IMR-90 (cell line): ENCODE data around the gene SH2D4B. TPM values are rescaled to one million over a fixed set of nuclear protein-coding genes. Genes with fewer than 3 reads are reported as not detected.
A peak's percentile ranks its signal among the peaks of the same experiment; 100 is the strongest.

ENCODE experiments used
- ATAC-seq: fragments of 200-7000 bp; cut with Tn5 transposase; 2 replicates; pipeline ENCODE4 v1.9.1; 2020; ENCODE audit warnings: low read depth, mild to moderate bottlenecking, moderate library complexity
- BruUV-seq: library from RNA; stranded (reverse); fragments of 400-500 nt; replicated peaks from 2 replicates; lab custom pipeline; 2021; lab: Mats Ljungman, UMichigan
- CTCF ChIA-PET: fragments of 300-600 bp; formaldehyde crosslinking; extraction: SDS; loops from one replicate; lab custom pipeline; 2021; ENCODE audit warnings: antibody characterized with exemption; lab: Yijun Ruan, JAX
- POLR2A ChIA-PET: fragments of 300-600 bp; sonication (Branson Sonifier 250); formaldehyde crosslinking; loops from one replicate; lab custom pipeline; 2022; ENCODE audit warnings: antibody characterized with exemption; ENCODE audit not compliant: unreplicated experiment; lab: Charles Lee
- DNase-seq: peaks from one replicate; pipeline ENCODE4 v3.0.0; 2013
- H2AFZ ChIP-seq: replicated peaks from 2 replicates; pipeline ENCODE3; 2013; ENCODE audit warnings: low read length, mild to moderate bottlenecking; ENCODE audit not compliant: poor library complexity
- H2AK5ac ChIP-seq: 2 replicates; pipeline ENCODE4 v1.6.1; 2013; ENCODE audit warnings: low read depth, low read length, inconsistent platforms
- H2AK9ac ChIP-seq: replicated peaks from 2 replicates; pipeline ENCODE3; 2013; ENCODE audit warnings: mild to moderate bottlenecking, low read depth, low read length, moderate library complexity; ENCODE audit not compliant: poor library complexity
- H2BK120ac ChIP-seq: 2 replicates; pipeline ENCODE4 v1.6.1; 2013; ENCODE audit warnings: low read depth, low read length, inconsistent platforms
- H2BK15ac ChIP-seq: 3 replicates; pipeline ENCODE4 v1.6.1; 2013; ENCODE audit warnings: low read depth, low read length, inconsistent platforms
- H2BK20ac ChIP-seq: 2 replicates; pipeline ENCODE4 v1.6.1; 2013; ENCODE audit warnings: low read depth, mild to moderate bottlenecking, inconsistent platforms, low read length, moderate library complexity
- H2BK5ac ChIP-seq: 2 replicates; pipeline ENCODE4 v1.6.1; 2013; ENCODE audit warnings: mild to moderate bottlenecking, low read depth, low read length, inconsistent platforms; ENCODE audit not compliant: poor library complexity, severe bottlenecking
- H3K14ac ChIP-seq: replicated peaks from 2 replicates; pipeline ENCODE4 v1.6.1; 2013; ENCODE audit warnings: low read depth, low read length, inconsistent platforms
- H3K18ac ChIP-seq: 2 replicates; pipeline ENCODE4 v1.6.1; 2013; ENCODE audit warnings: low read depth, low read length, control low read depth
- H3K23ac ChIP-seq: 2 replicates; pipeline ENCODE4 v1.6.1; 2013; ENCODE audit warnings: low read depth, low read length, inconsistent platforms
- H3K27ac ChIP-seq: 2 replicates; pipeline ENCODE4 v1.5.1; 2013; ENCODE audit warnings: mild to moderate bottlenecking, control low read depth, low read length; ENCODE audit not compliant: insufficient read depth
- H3K27me3 ChIP-seq: 2 replicates; pipeline ENCODE4 v1.6.1; 2013; ENCODE audit warnings: low read length; ENCODE audit not compliant: control insufficient read depth, insufficient read depth
- H3K36me3 ChIP-seq: 2 replicates; pipeline ENCODE4 v1.6.1; 2013; ENCODE audit warnings: low read length, mixed read lengths; ENCODE audit not compliant: control insufficient read depth, insufficient read depth
- H3K4ac ChIP-seq: 2 replicates; pipeline ENCODE4 v1.6.1; 2013; ENCODE audit warnings: low read depth, low read length, inconsistent platforms
- H3K4me1 ChIP-seq: 2 replicates; pipeline ENCODE4 v1.6.1; 2013; ENCODE audit warnings: low read length, mixed read lengths; ENCODE audit not compliant: control insufficient read depth, insufficient read depth
- H3K4me2 ChIP-seq: 2 replicates; pipeline ENCODE4 v1.6.1; 2013; ENCODE audit warnings: low read depth, mild to moderate bottlenecking, control low read depth, low read length, moderate library complexity
- H3K4me3 ChIP-seq: 2 replicates; pipeline ENCODE4 v1.5.1; 2013; ENCODE audit warnings: low read depth, mild to moderate bottlenecking, control low read depth, low read length, moderate library complexity; ENCODE audit not compliant: insufficient read depth
- H3K56ac ChIP-seq: 2 replicates; pipeline ENCODE4 v1.6.1; 2013; ENCODE audit warnings: low read length, inconsistent platforms; ENCODE audit not compliant: insufficient read depth; ENCODE audit errors: extremely low read depth
- H3K79me1 ChIP-seq, 2 experiments: 2 replicates each; pipeline ENCODE4 v1.6.1; 2013; ENCODE audit warnings: low read length in 2 of 2, inconsistent platforms in 1 of 2, low read depth in 1 of 2
- H3K9ac ChIP-seq: 2 replicates; pipeline ENCODE4 v1.6.1; 2013; ENCODE audit warnings: low read depth, low read length, control low read depth
- H3K9me1 ChIP-seq: 2 replicates; pipeline ENCODE4 v1.6.1; 2013; ENCODE audit warnings: low read length, inconsistent platforms; ENCODE audit not compliant: insufficient read depth
- H3K9me3 ChIP-seq: 2 replicates; pipeline ENCODE4 v1.6.1; 2013; ENCODE audit warnings: low read length; ENCODE audit not compliant: control insufficient read depth, insufficient read depth
- H4K20me1 ChIP-seq: 2 replicates; pipeline ENCODE4 v1.6.1; 2013; ENCODE audit warnings: low read length, inconsistent platforms; ENCODE audit not compliant: insufficient read depth
- H4K5ac ChIP-seq: 2 replicates; pipeline ENCODE4 v1.6.1; 2013; ENCODE audit warnings: mild to moderate bottlenecking, low read depth, low read length, control low read depth
- H4K8ac ChIP-seq, 2 experiments: 2 replicates each; pipeline ENCODE4 v1.6.1; 2013; ENCODE audit warnings: low read depth in 2 of 2, low read length in 2 of 2, control low read depth in 1 of 2, inconsistent platforms in 1 of 2
- H4K91ac ChIP-seq: 2 replicates; pipeline ENCODE4 v1.6.1; 2013; ENCODE audit warnings: low read depth, low read length, inconsistent platforms; ENCODE audit not compliant: insufficient read depth
- BHLHE40 ChIP-seq: fragments of 150-350 bp; IDR thresholded peaks from 2 replicates; pipeline ENCODE4 v1.6.1; 2016; ENCODE audit warnings: mild to moderate bottlenecking, low read depth, low read length
- CEBPB ChIP-seq: IDR thresholded peaks from 2 replicates; pipeline ENCODE4 v1.6.1; 2012; ENCODE audit warnings: low read depth, low read length, improper control_type of control experiment
- CHD1 ChIP-seq: IDR thresholded peaks from 2 replicates; pipeline ENCODE4 v1.6.1; 2012; ENCODE audit warnings: low read depth, low read length, improper control_type of control experiment
- FOS ChIP-seq: fragments of 150-350 bp; IDR thresholded peaks from 2 replicates; pipeline ENCODE4 v1.6.1; 2016; ENCODE audit warnings: low read depth, low read length
- MAFK ChIP-seq: IDR thresholded peaks from 2 replicates; pipeline ENCODE4 v1.6.1; 2012; ENCODE audit warnings: low read depth, low read length, improper control_type of control experiment
- MAZ ChIP-seq: IDR thresholded peaks from 2 replicates; pipeline ENCODE4 v1.6.1; 2012; ENCODE audit warnings: low read depth, mild to moderate bottlenecking, low read length, improper control_type of control experiment, moderate library complexity, borderline replicate concordance
- MXI1 ChIP-seq: IDR thresholded peaks from 2 replicates; pipeline ENCODE4 v1.6.1; 2012; ENCODE audit warnings: low read depth, mild to moderate bottlenecking, low read length, moderate library complexity, borderline replicate concordance
- NFE2L2 ChIP-seq: fragments of 150-350 bp; IDR thresholded peaks from 2 replicates; pipeline ENCODE4 v1.6.1; 2016; ENCODE audit warnings: low read depth, mild to moderate bottlenecking, low read length
- POLR2A ChIP-seq: IDR thresholded peaks from 2 replicates; pipeline ENCODE4 v1.6.1; 2012; ENCODE audit warnings: mild to moderate bottlenecking, low read depth, low read length
- RAD21 ChIP-seq: IDR thresholded peaks from 2 replicates; pipeline ENCODE4 v1.6.1; 2012; ENCODE audit warnings: low read length, improper control_type of control experiment
- RCOR1 ChIP-seq: IDR thresholded peaks from 2 replicates; pipeline ENCODE4 v1.6.1; 2012; ENCODE audit warnings: mild to moderate bottlenecking, low read length, improper control_type of control experiment; ENCODE audit not compliant: insufficient replicate concordance
- RFX5 ChIP-seq: IDR thresholded peaks from 2 replicates; pipeline ENCODE4 v1.8.0; 2012; ENCODE audit warnings: low read depth, mild to moderate bottlenecking, low read length, moderate library complexity
- SMC3 ChIP-seq: fragments of 150-350 bp; IDR thresholded peaks from 2 replicates; pipeline ENCODE4 v1.6.1; 2016; ENCODE audit warnings: low read depth, mild to moderate bottlenecking, antibody characterized with exemption, low read length, moderate library complexity
- WGBS, 2 experiments: methylation state at CpG; one replicate each; pipeline versions ENCODE4 v1.1.5 to v1.1.7; 2013; ENCODE audit warnings: missing lambda C conversion rate in 2 of 2; ENCODE audit not compliant: insufficient read length in 1 of 2; ENCODE audit errors: extremely low coverage in 2 of 2; 5-methylcytosine and 5-hydroxymethylcytosine counted together
- dilution Hi-C: fragments of 300-500 bp; cut with HindIII; formaldehyde crosslinking; loops from one replicate; pipeline ENCODE4 v1.14.3; 2018; ENCODE audit warnings: low sequenced_read_pairs; ENCODE audit not compliant: unreplicated experiment
- in situ Hi-C: fragments of 300-500 bp; cut with MboI; formaldehyde crosslinking; loops from 3 replicates; pipeline ENCODE4 v1.14.3; 2019; ENCODE audit warnings: low sequenced_read_pairs, inconsistent platforms, mixed read lengths
- intact Hi-C: fragments of 100-400 bp; cut with micrococcal nuclease; formaldehyde crosslinking; loops from 2 replicates; pipeline ENCODE4 v1.10.0; 2022
- polyA plus RNA-seq, 3 experiments: library from polyadenylated mRNA; depleted of rRNA; stranded (reverse); fragments of >200 nt; gene quantifications; 2 replicates each; pipeline ENCODE4 v1.2.3, GENCODE V29; 2012; ENCODE audit warnings: low replicate concordance in 1 of 3
- total RNA-seq: library from RNA; depleted of rRNA; stranded (reverse); fragments of >200 nt; gene quantifications from 2 replicates; pipeline ENCODE4 v1.2.3, GENCODE V29; 2012
- TF ChIP-seq, protein P1 (sequence below): fragments of 150-350 bp; IDR thresholded peaks from 2 replicates; pipeline ENCODE4 v1.6.1; 2017; ENCODE audit warnings: mild to moderate bottlenecking, antibody characterized with exemption, low read length, low read depth
- TF ChIP-seq, protein P2 (sequence below): conservative IDR thresholded peaks from 2 replicates; pipeline ENCODE4 v1.5.1; 2012; ENCODE audit warnings: mild to moderate bottlenecking, low read depth, low read length, improper control_type of control experiment
- TF ChIP-seq, protein P3 (sequence below): fragments of 150-350 bp; IDR thresholded peaks from 2 replicates; pipeline ENCODE4 v1.6.1; 2016; ENCODE audit warnings: low read depth, mild to moderate bottlenecking, low read length, moderate library complexity, borderline replicate concordance

Gene SH2D4B
- total and polyA plus RNA-seq, 2 of the 4 experiments (the other 2 are of a cell fraction): not detected

DNA sequence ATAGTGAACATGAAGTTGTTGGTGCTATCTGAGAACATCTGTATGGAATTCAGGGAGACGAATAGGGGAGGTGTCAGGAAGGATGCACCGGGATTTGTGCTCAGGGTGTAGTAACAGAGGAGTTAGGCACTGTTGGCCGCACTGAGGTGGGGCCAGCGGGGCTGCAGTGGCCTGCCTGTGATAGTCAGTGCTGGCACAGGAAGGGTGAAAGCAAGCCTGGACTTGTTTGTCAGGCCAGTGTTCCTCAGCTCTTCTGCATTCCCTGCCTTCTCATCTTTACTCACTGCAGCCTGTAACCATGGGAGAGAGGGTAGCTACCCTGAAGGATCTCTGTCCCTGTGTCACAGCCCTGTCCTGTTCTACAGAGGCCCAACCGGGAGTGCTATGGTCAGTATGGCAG, 81.3 kb downstream of the SH2D4B start:
- POLR2A ChIA-PET: no interaction called here
- intact Hi-C loops (no loop called here), in situ Hi-C loops (no loop called here), dilution Hi-C loops (no loop called here)
- Histone ChIP-seq H3K4ac (no peak overlapping the region), H3K23ac (no peak overlapping the region), H2AFZ (peak overlapping the region; percentile 48), H3K79me1 (no peaks in the 10 kb centered on the region), H4K20me1 (no peaks in the 10 kb centered on the region), H3K4me2 (no peak overlapping the region), H3K4me3 (no peak overlapping the region), H2BK5ac (no peak overlapping the region), H2BK20ac (peak overlapping the region; percentile 10; the same call in 1 of the 2 replicates), H3K27me3 (no peaks in the 10 kb centered on the region), H3K56ac (no peak overlapping the region), H3K36me3 (no peaks in the 10 kb centered on the region), H3K18ac (peak overlapping the region; percentile 78; the same call in 1 of the 2 replicates), H3K27ac (no peak overlapping the region), H3K4me1 (no peaks in the 10 kb centered on the region), H2AK5ac (no peak overlapping the region), H4K8ac (no peak overlapping the region), H3K9ac (no peak overlapping the region), H2BK120ac (no peak overlapping the region), H3K9me1 (no peaks in the 10 kb centered on the region), H4K91ac (no peak overlapping the region), H2AK9ac (no peak overlapping the region), H3K9me3 (no peaks in the 10 kb centered on the region), H2BK15ac (no peak overlapping the region), H4K5ac (peak overlapping the region; percentile 56; the same call in 1 of the 2 replicates), H3K14ac (no peak overlapping the region)
- no TSS peak for BruUV-seq
- no peak for DNase-seq
- TF ChIP-seq, protein P1, sequence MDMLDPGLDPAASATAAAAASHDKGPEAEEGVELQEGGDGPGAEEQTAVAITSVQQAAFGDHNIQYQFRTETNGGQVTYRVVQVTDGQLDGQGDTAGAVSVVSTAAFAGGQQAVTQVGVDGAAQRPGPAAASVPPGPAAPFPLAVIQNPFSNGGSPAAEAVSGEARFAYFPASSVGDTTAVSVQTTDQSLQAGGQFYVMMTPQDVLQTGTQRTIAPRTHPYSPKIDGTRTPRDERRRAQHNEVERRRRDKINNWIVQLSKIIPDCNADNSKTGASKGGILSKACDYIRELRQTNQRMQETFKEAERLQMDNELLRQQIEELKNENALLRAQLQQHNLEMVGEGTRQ: no peak
- TF ChIP-seq MXI1 (no peak), SMC3 (no peak), MAZ (no peak), BHLHE40 (no peak), FOS (no peak), MAFK (no peak), POLR2A (no peak), CHD1 (no peak), CEBPB (no peak), NFE2L2 (no peak), RFX5 (no peak), RCOR1 (no peak), RAD21 (no peak)
- TF ChIP-seq, protein P2, sequence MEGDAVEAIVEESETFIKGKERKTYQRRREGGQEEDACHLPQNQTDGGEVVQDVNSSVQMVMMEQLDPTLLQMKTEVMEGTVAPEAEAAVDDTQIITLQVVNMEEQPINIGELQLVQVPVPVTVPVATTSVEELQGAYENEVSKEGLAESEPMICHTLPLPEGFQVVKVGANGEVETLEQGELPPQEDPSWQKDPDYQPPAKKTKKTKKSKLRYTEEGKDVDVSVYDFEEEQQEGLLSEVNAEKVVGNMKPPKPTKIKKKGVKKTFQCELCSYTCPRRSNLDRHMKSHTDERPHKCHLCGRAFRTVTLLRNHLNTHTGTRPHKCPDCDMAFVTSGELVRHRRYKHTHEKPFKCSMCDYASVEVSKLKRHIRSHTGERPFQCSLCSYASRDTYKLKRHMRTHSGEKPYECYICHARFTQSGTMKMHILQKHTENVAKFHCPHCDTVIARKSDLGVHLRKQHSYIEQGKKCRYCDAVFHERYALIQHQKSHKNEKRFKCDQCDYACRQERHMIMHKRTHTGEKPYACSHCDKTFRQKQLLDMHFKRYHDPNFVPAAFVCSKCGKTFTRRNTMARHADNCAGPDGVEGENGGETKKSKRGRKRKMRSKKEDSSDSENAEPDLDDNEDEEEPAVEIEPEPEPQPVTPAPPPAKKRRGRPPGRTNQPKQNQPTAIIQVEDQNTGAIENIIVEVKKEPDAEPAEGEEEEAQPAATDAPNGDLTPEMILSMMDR: no peak
- TF ChIP-seq, protein P3, sequence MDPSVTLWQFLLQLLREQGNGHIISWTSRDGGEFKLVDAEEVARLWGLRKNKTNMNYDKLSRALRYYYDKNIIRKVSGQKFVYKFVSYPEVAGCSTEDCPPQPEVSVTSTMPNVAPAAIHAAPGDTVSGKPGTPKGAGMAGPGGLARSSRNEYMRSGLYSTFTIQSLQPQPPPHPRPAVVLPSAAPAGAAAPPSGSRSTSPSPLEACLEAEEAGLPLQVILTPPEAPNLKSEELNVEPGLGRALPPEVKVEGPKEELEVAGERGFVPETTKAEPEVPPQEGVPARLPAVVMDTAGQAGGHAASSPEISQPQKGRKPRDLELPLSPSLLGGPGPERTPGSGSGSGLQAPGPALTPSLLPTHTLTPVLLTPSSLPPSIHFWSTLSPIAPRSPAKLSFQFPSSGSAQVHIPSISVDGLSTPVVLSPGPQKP: no peak
- peak; percentile 27 for ATAC-seq
- CTCF ChIA-PET: no interaction called here
- WGBS, 2 experiments: no CpG with 5 or more reads among the region's 5 CpGs
